ENCODE data around the gene MTMR10. TPM values are rescaled to one million over a fixed set of nuclear protein-coding genes. Genes with fewer than 3 reads are reported as not detected.

Gene MTMR10
- total RNA-seq, 2 donors from 2014 or later = 23.3 to 25.0 TPM

DNA sequence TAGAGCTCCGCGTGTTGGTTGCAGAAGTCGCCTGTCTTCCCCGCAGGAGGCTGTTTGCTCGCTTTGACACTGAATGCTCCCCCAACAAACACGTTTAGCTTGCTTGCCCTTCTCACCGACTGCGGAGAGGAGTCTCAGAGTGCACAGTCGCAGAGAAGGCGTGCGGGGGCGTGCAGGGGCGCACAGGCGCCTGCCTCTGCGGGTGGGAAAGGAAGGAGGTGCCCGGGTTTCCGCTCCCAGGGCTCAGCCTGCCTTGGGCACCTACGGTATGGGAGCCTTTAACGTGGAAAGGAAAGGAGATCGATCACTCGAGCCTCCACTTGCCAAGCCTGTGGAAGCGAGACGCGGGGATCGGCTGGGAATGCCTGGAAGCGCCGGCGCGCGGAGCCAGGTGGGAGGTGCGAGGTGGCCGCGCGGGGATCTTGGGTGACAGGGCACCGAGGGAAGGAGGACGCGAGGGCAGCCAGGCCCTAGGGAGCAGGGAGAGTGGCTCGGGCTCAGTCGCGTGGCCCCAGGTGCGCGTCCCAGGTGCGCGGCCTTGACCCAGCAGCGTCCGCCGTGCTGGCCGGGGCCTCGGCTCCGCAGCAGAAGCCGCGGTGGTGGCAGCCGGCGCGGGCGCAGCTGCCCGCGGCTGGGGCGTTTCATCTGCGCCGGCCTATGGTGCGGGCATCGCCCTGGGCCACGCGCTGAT, 87.8 kb downstream of the MTMR10 start, which contains the start of gene FAN1:
Gene FAN1 (plus strand): TSS at position 419 of the 691 bp plus-strand sequence. CDS start 749 bp downstream, outside the sequence.
- Histone ChIP-seq H3K4me3 (peak within 1 kb of the TSS; percentile 72 to 82), H3K9me3 (no peaks in the 10 kb centered on the region), H3K36me3 (peaks cover 2% of the 10 kb centered on the region), H3K4me1 (peaks cover 0 to 26% of the 10 kb centered on the region in 2 donors), H3K27ac (peak within 1 kb of the TSS; percentile 79 to 84), H3K27me3 (no peaks in the 10 kb centered on the region)
- DNase-seq (ENCODE audit: low spot score) = peak; percentile 87
- TF ChIP-seq, protein P1, sequence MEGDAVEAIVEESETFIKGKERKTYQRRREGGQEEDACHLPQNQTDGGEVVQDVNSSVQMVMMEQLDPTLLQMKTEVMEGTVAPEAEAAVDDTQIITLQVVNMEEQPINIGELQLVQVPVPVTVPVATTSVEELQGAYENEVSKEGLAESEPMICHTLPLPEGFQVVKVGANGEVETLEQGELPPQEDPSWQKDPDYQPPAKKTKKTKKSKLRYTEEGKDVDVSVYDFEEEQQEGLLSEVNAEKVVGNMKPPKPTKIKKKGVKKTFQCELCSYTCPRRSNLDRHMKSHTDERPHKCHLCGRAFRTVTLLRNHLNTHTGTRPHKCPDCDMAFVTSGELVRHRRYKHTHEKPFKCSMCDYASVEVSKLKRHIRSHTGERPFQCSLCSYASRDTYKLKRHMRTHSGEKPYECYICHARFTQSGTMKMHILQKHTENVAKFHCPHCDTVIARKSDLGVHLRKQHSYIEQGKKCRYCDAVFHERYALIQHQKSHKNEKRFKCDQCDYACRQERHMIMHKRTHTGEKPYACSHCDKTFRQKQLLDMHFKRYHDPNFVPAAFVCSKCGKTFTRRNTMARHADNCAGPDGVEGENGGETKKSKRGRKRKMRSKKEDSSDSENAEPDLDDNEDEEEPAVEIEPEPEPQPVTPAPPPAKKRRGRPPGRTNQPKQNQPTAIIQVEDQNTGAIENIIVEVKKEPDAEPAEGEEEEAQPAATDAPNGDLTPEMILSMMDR (IDR thresholded peaks at IDR 0.05) = no peak

- no peaks in the 10 kb centered on the region for H3K36me3 ChIP-seq
- H3K4me1 ChIP-seq = peaks cover 0 to 26% of the 10 kb centered on the region in 2 donors
- H3K9me3 ChIP-seq = no peaks in the 10 kb centered on the region
- no peak overlapping the region for H3K4me3 ChIP-seq
- TF ChIP-seq, protein P1 (IDR thresholded peaks at IDR 0.05) = no peak
- H3K27me3 ChIP-seq = no peaks in the 10 kb centered on the region
- DNase-seq (ENCODE audit: low spot score) = no peak
- H3K27ac ChIP-seq = no peak overlapping the region
These were observed 89.5 kb downstream of the MTMR10 start for GRCh38 chr15:30901889-30902288.

- Histone ChIP-seq H3K4me3 (no peak overlapping the region), H3K27me3 (no peaks in the 10 kb centered on the region), H3K9me3 (no peaks in the 10 kb centered on the region), H3K27ac (no peak overlapping the region), H3K36me3 (no peaks in the 10 kb centered on the region), H3K4me1 (no peaks in the 10 kb centered on the region)
- TF ChIP-seq, protein P1 (IDR thresholded peaks at IDR 0.05) = no peak
- DNase-seq (ENCODE audit: low spot score) = no peak
These were observed 95.2 kb downstream of the MTMR10 start for GRCh38 chr15:30896211-30896606.

DNA sequence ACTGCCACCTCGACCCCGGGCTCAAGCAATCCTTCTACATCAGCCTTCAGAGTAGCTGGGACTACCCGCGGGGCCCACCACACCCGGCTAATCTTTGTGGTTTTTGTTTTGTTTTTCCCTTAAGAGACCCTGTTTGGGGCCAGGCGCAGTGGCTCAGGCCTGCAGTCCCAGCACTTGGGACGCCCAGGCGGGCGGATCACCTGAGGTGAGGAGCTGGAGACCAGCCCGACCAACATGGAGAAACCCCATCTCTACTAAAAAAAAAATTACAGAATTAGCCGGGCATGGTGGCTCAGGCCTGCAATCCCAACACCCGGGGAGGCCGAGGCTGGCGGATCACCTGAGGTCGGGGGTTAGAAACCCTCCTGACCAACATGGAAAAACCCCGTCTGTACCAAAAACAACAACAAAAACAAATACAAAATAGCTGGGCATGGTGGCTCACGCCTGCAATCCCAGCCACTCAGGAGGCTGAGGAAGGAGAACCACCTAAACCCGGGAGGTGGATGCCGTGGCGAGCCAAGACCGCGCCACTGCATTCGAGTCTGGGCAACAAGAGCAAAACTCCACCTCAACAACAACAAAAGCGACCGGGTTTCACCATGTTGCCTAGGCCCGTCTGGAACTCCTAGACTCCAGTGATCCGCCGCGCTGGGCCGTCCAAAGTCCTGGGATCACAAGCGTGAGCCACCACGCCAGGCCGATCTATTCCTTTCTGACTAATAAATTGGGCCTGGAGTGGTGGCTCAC, 95.8 kb downstream of the MTMR10 start:
- Histone ChIP-seq H3K9me3 (no peaks in the 10 kb centered on the region), H3K4me3 (no peak overlapping the region), H3K27ac (no peak overlapping the region), H3K36me3 (no peaks in the 10 kb centered on the region), H3K27me3 (no peaks in the 10 kb centered on the region), H3K4me1 (no peaks in the 10 kb centered on the region)
- TF ChIP-seq, protein P1 (IDR thresholded peaks at IDR 0.05) = no peak
- DNase-seq (ENCODE audit: low spot score) = no peak

DNA sequence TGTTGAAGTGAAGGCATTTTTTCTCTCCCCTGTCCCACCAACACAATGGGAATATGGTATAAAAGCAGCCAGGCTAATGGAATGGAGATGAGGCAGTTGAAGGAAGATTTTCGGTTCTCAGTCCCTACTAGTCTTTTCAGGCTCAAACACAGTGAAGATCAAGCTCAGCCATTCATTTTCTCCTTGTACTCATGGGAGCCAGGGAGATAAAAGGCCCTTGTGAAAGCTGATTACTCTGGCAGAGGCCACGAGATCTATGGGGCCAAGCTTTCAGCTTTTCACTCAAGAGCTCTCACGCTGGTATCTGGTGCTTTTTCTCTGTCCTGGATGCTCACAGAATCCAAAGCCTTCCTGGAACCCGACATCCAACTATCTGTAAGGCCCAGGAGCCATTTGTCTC, 102.2 kb downstream of the MTMR10 start:
- H3K27ac ChIP-seq = no peak overlapping the region
- no peaks in the 10 kb centered on the region for H3K9me3 ChIP-seq
- H3K36me3 ChIP-seq = no peaks in the 10 kb centered on the region
- H3K27me3 ChIP-seq = no peaks in the 10 kb centered on the region
- no peak for DNase-seq (ENCODE audit: low spot score)
- no peak overlapping the region for H3K4me3 ChIP-seq
- no peaks in the 10 kb centered on the region for H3K4me1 ChIP-seq
- TF ChIP-seq, protein P1 (IDR thresholded peaks at IDR 0.05) = no peak

Other genes with a start within 250 kb of the MTMR10 start
- 10 to 100 TPM in 1 of 2 donors, 1 to 10 TPM in 1; 8.7 to 17.3 TPM for gene FAN1, start 87.7 kb downstream of the MTMR10 start, total RNA-seq
- gene TRPM1, start 110.1 kb upstream of the MTMR10 start, total RNA-seq = not detected